Suprapubic skin (tissue), 4 donors: Measurements from ENCODE around the gene MUC5AC. TPM values are rescaled to one million over a fixed set of nuclear protein-coding genes. Genes with fewer than 3 reads are reported as not detected.
"Not testable (repeated sequence)": the region's sequence is repeated elsewhere in the genome, so short reads cannot be mapped to it uniquely, and the experiment has no call there.

Source experiments
- DNase-seq, 2 donors: peaks; one replicate each; pipeline ENCODE4 v3.0.0-alpha.2; 2019; ENCODE audit warnings: low spot score in 2 of 2
- H3K27ac ChIP-seq: fragments of 200-600 bp; sonication (generic); one replicate; pipeline ENCODE4 v1.5.1; 2019
- H3K27me3 ChIP-seq: fragments of 200-600 bp; sonication (generic); one replicate; pipeline ENCODE4 v1.5.1; 2019
- H3K36me3 ChIP-seq: fragments of 200-600 bp; sonication (generic); one replicate; pipeline ENCODE4 v1.5.1; 2019
- H3K4me1 ChIP-seq: fragments of 200-600 bp; sonication (generic); one replicate; pipeline ENCODE4 v1.5.1; 2019
- H3K4me3 ChIP-seq: fragments of 200-600 bp; sonication (generic); one replicate; pipeline ENCODE4 v1.5.1; 2019; ENCODE audit warnings: mild to moderate bottlenecking
- H3K9me3 ChIP-seq: fragments of 200-600 bp; sonication (generic); one replicate; pipeline ENCODE4 v1.5.1; 2019
- WGBS: methylation state at CpG from one replicate; pipeline ENCODE4 v1.1.5; 2018; 5-methylcytosine and 5-hydroxymethylcytosine counted together
- total RNA-seq, 4 donors: library from RNA; depleted of rRNA; stranded (reverse); fragments of >200 nt; gene quantifications; one replicate each; pipeline ENCODE4 v1.1.0, GENCODE V29; 2016

Gene MUC5AC
- total RNA-seq, 4 donors from 2014 or later, result not detected

DNA sequence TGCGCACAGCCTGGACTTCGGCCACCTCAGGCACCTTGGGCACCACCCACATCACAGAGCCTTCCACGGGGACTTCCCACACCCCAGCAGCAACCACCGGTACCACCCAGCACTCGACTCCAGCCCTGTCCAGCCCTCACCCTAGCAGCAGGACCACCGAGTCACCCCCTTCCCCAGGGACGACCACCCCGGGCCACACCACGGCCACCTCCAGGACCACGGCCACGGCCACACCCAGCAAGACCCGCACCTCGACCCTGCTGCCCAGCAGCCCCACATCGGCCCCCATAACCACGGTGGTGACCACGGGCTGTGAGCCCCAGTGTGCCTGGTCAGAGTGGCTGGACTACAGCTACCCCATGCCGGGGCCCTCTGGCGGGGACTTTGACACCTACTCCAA is 91.2 kb downstream of the MUC5AC start:
- WGBS, result no CpG with 5 or more reads among the region's 18 CpGs
- not testable (repeated sequence) for H3K4me3 ChIP-seq, H3K9me3 ChIP-seq, H3K36me3 ChIP-seq, DNase-seq, H3K27ac ChIP-seq, H3K4me1 ChIP-seq, H3K27me3 ChIP-seq

GRCh38 chr11:1250411-1250810 is 92.7 kb downstream of the MUC5AC start:
- H3K4me3 ChIP-seq, DNase-seq, H3K27ac ChIP-seq, H3K36me3 ChIP-seq, H3K9me3 ChIP-seq, H3K4me1 ChIP-seq, H3K27me3 ChIP-seq: not testable (repeated sequence)
- WGBS, result 84% methylated on average over 5 of the region's 12 CpGs

Other genes starting within 250 kb of the MUC5AC start
- gene CHID1, start 247.1 kb upstream of the MUC5AC start, total RNA-seq, result 100 to 1,000 TPM in 1 of 4 donors, 10 to 100 TPM in 3; 46.5 to 111 (median 66.2) TPM
- 100 to 1,000 TPM in 2 of 4 donors, 10 to 100 TPM in 2; 45.4 to 107 (median 76.8) TPM for gene AP2A2, start 232.1 kb upstream of the MUC5AC start, total RNA-seq
- gene MUC6, start 121.2 kb upstream of the MUC5AC start, total RNA-seq, result under 1 TPM in 1 of 4 donors, not detected in 3; 0.04 TPM
- under 1 TPM; 0.05 to 0.17 (median 0.12) TPM for gene MUC2, start 83.1 kb upstream of the MUC5AC start, total RNA-seq
- gene MUC5B, start 65.1 kb downstream of the MUC5AC start, total RNA-seq, result under 1 TPM; 0.08 to 0.34 (median 0.13) TPM
- gene TOLLIP, start 151.7 kb downstream of the MUC5AC start, total RNA-seq, result 100 to 1,000 TPM in 2 of 4 donors, 10 to 100 TPM in 2; 96.6 to 105 (median 100) TPM
- under 1 TPM in 2 of 4 donors, not detected in 2; 0.26 to 0.30 TPM for gene BRSK2, start 232.0 kb downstream of the MUC5AC start, total RNA-seq